Testis (tissue), 2 donors: ENCODE results near the gene DCLK1.

Source experiments
- POLR2A ChIP-seq: fragments of 450-650 bp; IDR thresholded peaks from one replicate; pipeline ENCODE4 v1.6.1; 2017; ENCODE audit warnings: antibody characterized with exemption, mild to moderate bottlenecking, moderate library complexity
- TF ChIP-seq, protein P1 (sequence below), 3 experiments: fragments of 450-650 bp in 2 of 3; fragments of 200-600 bp in 1 of 3; sonication (generic) in 1 of 3; IDR thresholded peaks; one replicate each; pipeline ENCODE4 v1.5.1; 2016 to 2019; ENCODE audit warnings: antibody characterized with exemption in 3 of 3, mild to moderate bottlenecking in 2 of 3, moderate library complexity in 1 of 3

DNA sequence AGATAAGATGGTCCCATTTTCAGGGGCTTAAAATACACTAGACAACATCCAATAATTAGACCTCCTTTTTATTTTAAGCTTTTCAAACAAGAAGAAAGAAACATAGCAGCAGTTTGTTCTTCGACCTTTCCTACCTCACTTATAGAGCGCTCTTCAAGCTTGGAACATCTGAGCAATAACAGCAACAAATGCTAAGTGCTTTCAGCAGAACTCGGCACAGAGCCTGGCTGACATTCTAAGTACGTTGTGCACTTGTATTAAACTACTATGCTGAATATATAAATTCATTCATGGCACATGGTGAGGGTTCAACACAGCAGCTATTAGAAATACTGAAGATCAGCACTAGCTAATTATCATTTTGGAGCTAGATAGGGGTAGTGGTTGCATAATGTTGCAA, 398.6 kb downstream of the DCLK1 start:
- TF ChIP-seq POLR2A = no peak
- TF ChIP-seq, protein P1, sequence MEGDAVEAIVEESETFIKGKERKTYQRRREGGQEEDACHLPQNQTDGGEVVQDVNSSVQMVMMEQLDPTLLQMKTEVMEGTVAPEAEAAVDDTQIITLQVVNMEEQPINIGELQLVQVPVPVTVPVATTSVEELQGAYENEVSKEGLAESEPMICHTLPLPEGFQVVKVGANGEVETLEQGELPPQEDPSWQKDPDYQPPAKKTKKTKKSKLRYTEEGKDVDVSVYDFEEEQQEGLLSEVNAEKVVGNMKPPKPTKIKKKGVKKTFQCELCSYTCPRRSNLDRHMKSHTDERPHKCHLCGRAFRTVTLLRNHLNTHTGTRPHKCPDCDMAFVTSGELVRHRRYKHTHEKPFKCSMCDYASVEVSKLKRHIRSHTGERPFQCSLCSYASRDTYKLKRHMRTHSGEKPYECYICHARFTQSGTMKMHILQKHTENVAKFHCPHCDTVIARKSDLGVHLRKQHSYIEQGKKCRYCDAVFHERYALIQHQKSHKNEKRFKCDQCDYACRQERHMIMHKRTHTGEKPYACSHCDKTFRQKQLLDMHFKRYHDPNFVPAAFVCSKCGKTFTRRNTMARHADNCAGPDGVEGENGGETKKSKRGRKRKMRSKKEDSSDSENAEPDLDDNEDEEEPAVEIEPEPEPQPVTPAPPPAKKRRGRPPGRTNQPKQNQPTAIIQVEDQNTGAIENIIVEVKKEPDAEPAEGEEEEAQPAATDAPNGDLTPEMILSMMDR (IDR thresholded peaks at IDR 0.05) = no peak
